Fibroblast of pulmonary artery (primary cell): Measurements from ENCODE around the gene TNFRSF6B.

Experiments
- DNase-seq: peaks from one replicate; pipeline ENCODE4 v3.0.0-alpha.2; 2010; ENCODE audit warnings: low read depth
- H3K4me3 ChIP-seq: replicated peaks from 2 replicates; pipeline ENCODE4 v1.5.1; 2011; ENCODE audit warnings: low read depth, mild to moderate bottlenecking, control low read depth, low read length, moderate library complexity
- CTCF ChIP-seq: IDR thresholded peaks from 2 replicates; pipeline ENCODE4 v1.5.1; 2011; ENCODE audit warnings: mild to moderate bottlenecking, control low read depth, low read length, inconsistent platforms; ENCODE audit errors: missing control alignments

Gene TNFRSF6B

DNA sequence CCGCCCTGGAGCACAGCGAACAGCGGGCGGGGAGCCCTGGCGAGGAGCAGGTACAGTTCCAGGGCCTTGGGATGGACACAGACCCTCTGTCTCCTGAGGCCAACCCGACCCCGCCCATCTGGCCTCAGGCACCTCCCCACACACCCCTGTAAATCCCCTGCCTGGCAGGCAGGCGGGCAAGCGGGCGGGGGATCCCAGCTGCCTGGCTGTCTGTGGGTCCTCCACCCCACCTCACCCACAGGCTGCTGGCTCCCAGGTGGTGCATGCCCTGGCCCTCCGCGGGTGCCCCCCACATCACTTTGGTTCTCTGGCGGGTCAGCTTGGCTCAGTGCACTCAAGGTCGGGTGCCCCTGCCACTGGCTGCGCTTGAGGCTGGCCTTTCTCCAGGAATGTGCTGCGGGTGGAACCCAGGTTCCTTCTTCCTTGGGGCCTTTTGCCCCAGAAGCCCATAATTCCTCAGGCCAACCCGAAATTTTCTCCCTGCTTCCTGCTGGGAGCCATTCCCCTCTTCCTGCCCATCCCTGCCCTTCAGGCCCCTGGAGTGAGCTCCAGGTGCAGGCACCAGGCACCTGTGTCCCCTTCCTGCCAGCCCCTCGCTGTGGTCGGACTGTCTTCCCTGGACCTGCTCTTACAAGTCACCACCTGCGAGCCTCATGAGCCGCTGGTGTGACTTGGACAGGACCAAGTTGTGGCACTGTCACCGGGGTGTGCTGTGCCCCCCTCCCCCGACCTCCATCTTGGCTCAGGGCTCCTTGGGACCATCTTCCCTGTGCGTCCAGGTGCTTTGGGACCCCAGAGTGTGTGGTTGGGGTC, 5.3 kb upstream of the TNFRSF6B start:
- DNase-seq, result no peak
- H3K4me3 ChIP-seq, result no peak overlapping the region

GRCh38 chr20:63691711-63692435, 4.6 kb upstream of the TNFRSF6B start:
- DNase-seq, result no peak
- no peak overlapping the region for H3K4me3 ChIP-seq
- TF ChIP-seq CTCF, result no peak

More for the DNA sequence above, 5.3 kb upstream of the TNFRSF6B start:
- no peak for TF ChIP-seq CTCF

GRCh38 chr20:63692436-63693082, 3.9 kb upstream of the TNFRSF6B start:
- TF ChIP-seq CTCF, result no peak
- H3K4me3 ChIP-seq, result no peak overlapping the region
- DNase-seq, result no peak

DNA sequence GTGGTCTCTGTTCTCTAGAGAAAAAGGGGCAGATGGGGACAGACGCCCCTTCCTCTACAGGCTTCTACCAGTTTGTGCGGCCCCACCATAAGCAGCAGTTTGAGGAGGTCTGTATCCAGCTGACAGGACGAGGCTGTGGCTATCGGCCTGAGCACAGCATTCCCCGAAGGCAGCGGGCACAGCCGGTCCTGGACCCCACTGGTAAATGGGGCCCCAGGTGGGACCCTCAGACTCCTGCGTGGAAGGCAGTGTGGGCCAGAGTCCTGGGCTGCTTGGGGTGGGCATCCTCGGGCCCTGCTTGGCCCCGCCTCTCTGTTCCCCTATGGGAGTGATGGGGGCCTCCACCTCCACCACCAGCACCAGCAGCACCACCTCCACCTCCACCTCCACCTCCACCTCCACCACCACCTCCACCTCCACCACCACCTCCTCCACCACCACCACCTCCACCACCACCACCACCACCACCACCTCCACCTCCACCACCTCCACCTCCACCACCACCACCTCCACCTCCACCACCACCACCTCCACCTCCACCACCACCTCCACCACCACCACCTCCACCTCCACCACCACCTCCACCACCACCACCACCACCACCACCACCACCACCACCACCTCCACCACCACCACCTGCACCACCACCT, 3.2 kb upstream of the TNFRSF6B start:
- no peak overlapping the region for H3K4me3 ChIP-seq
- DNase-seq, result no peak
- no peak for TF ChIP-seq CTCF

DNA sequence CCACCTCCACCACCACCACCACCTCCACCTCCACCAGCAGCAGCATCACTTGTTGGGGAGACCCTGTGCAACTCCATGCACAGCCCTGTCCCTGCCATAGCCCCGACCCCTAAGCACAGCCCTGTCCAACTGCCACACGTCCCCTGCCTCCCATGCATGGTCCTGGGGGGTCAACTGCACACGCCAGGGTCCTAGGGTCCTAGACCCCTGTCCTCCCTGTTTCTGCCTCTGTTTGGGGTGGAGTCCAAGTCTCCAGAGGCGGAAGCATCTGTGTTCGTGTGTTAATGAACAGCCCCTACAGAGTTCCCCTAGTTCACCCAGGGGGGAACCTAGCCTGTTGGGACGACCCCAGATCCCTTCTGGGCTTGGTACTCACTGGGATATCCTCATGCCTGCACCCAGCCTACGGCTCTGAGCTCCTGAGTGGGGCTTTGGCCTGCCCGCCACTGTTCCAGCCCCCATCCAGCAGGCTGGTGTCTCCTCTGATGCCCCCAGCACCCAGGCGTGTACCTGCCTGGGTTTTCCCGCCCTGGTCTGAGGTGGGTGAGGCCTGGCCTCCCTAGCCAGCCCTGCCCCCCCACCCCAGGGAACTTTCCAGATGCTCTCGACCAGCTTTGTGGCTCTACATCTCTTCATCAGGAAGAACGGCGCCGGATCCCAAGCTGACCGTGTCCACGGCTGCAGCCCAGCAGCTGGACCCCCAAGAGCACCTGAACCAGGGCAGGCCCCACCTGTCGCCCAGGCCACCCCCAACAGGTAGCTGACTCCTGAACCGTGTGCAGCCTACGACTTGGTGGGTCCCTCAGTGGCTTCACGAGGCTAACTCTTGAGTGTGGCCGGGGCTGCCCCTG, 2.5 kb upstream of the TNFRSF6B start:
- H3K4me3 ChIP-seq, result no peak overlapping the region
- TF ChIP-seq CTCF, result no peak
- DNase-seq, result no peak
